ENCODE measurements around the gene ABHD17C.

GRCh38 chr15:80682201-80682600 lies 12.9 kb upstream of the ABHD17C start:
- TF ChIP-seq CTCF (IDR thresholded peaks at IDR 0.05) = no peak
- no peak for TF ChIP-seq POLR2A (IDR thresholded peaks at IDR 0.05)

All from uterus (tissue), 2 donors.